SK-N-MC (cell line): ENCODE measurements around the gene RHBDD1.

ENCODE experiments used
- EZH2 ChIP-seq: fragments of 200-600 bp; sonication (generic); IDR thresholded peaks from one replicate; pipeline ENCODE4 v1.6.1; 2017; ENCODE audit warnings: antibody characterized with exemption
- POLR2AphosphoS5 ChIP-seq: IDR thresholded peaks from 2 replicates; pipeline ENCODE4 v1.6.1; 2012; ENCODE audit warnings: mild to moderate bottlenecking, low read depth, low read length, borderline replicate concordance

DNA sequence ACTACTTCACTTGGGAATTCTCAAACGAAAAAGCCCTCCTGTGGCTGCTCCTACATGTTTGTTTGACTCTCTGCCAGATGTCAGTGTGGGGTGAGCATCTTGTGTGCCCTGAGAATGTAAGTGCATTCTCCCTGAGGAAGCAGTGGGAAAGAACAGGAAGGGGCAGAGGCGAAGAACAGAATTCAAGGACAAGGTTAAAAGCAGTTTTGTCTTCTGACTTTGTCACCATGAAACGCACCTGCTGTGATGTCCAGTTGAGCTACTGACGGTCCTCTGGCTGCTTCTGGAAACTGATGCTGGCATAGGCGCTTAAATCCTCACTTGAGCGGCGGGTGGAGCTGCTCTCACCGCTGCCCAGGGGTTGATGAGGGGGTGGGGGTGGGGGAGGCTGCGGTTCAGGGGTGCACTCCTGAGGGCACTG is 41.1 kb upstream of the RHBDD1 start:
- no peak for TF ChIP-seq EZH2
- no peak for TF ChIP-seq POLR2AphosphoS5
